ENCODE data around the gene C10orf90.

DNA sequence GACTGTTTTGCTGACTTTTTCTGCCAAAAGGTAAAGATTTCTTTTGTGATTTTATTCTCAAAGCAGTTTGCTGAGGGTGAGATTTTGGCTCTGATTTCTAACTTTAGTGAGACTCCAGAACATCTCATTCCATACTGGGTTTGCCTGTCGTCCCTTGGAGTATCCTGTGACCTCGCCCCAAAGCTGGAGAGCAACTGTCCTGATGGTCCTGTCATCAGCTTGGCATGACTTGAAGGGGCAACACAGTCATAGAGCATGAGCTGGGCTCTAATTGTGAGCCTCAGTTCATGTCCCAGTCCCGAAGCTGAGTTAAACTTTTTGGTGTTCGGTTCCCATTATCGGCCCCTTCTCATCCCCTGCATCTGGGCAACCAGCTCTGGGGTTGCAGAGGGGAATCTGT, 23.4 kb downstream of the C10orf90 start:
- TF ChIP-seq CTCF (IDR thresholded peaks at IDR 0.05; ENCODE audit: poor library complexity) (no peak), EZH2phosphoT487 (IDR thresholded peaks at IDR 0.05; ENCODE audit: low read depth, severe bottlenecking, unreplicated experiment) (no peak)

Measured in hepatocyte (in vitro differentiated cells).